Upper lobe of left lung (tissue), 6 donors: ENCODE measurements around the gene IPCEF1. TPM values are rescaled to one million over a fixed set of nuclear protein-coding genes. Genes with fewer than 3 reads are reported as not detected.

Source experiments
- ATAC-seq, 2 donors: fragments of 200-7000 bp; cut with Tn5 transposase; one replicate each; pipeline ENCODE4 v1.9.1; 2022; ENCODE audit warnings: mild to moderate bottlenecking in 2 of 2, moderate library complexity in 2 of 2; ENCODE audit not compliant: low FRiP score in 2 of 2
- DNase-seq, 2 donors: peaks; one replicate each; pipeline ENCODE4 v3.0.0-alpha.2; 2019 to 2020
- H3K27ac ChIP-seq, 4 donors: fragments of 200-600 bp; sonication (generic); one replicate each; pipeline ENCODE4 v1.5.1; 2016 to 2019
- H3K27me3 ChIP-seq, 4 donors: fragments of 200-600 bp; sonication (generic); one replicate each; pipeline ENCODE4 v1.5.1; 2017 to 2019
- H3K36me3 ChIP-seq, 4 donors: fragments of 200-600 bp; sonication (generic); one replicate each; pipeline ENCODE4 v1.5.1; 2016 to 2019
- H3K4me1 ChIP-seq, 4 donors: fragments of 200-600 bp; sonication (generic); one replicate each; pipeline ENCODE4 v1.5.1; 2018 to 2019
- H3K4me3 ChIP-seq, 4 donors: fragments of 200-600 bp; sonication (generic); one replicate each; pipeline ENCODE4 v1.5.1; 2017 to 2019; ENCODE audit warnings: mild to moderate bottlenecking in 2 of 4, moderate library complexity in 1 of 4
- H3K9me3 ChIP-seq, 4 donors: fragments of 200-600 bp; sonication (generic); one replicate each; pipeline ENCODE4 v1.5.1; 2018 to 2019
- CTCF ChIP-seq, 6 experiments: fragments of 450-650 bp in 4 of 6; fragments of 200-600 bp in 2 of 6; sonication (generic) in 2 of 6; IDR thresholded peaks; one replicate each; pipeline ENCODE4 v1.5.1; 2016 to 2019; ENCODE audit warnings: antibody characterized with exemption in 6 of 6
- EP300 ChIP-seq, 4 donors: sonication (generic); formaldehyde crosslinking; IDR thresholded peaks; one replicate each; pipeline ENCODE4 v1.5.1; 2017; ENCODE audit warnings: antibody characterized with exemption in 4 of 4, control low read depth in 2 of 4
- POLR2A ChIP-seq, 4 donors: fragments of 450-650 bp; IDR thresholded peaks; one replicate each; pipeline ENCODE4 v1.5.1; 2016 to 2017; ENCODE audit warnings: antibody characterized with exemption in 4 of 4, mild to moderate bottlenecking in 2 of 4
- POLR2AphosphoS5 ChIP-seq, 2 donors: sonication (generic); formaldehyde crosslinking; IDR thresholded peaks; one replicate each; pipeline ENCODE4 v1.5.1; 2017; ENCODE audit warnings: antibody characterized with exemption in 2 of 2
- WGBS, 2 donors: methylation state at CpG; one replicate each; pipeline ENCODE4 v1.1.5; 2017 to 2018; 5-methylcytosine and 5-hydroxymethylcytosine counted together
- total RNA-seq, 6 donors: library from RNA; depleted of rRNA in 4 of 6; stranded (reverse); fragments of >200 nt in 4 of 6; gene quantifications; one replicate each; pipeline versions ENCODE4 v1.1.0 to v1.2.1, GENCODE V29; 2016 to 2021
- donor health status: DM: no; HTN: no; CAD: no; lungs with moderate emphysema.
- donor health status: DM: no; HTN: yes; CAD: no; lungs with severe emphysema.

The IPCEF1 gene
- total RNA-seq, 6 donors from 2014 or later = 1.0 to 5.5 (median 4.0) TPM

DNA sequence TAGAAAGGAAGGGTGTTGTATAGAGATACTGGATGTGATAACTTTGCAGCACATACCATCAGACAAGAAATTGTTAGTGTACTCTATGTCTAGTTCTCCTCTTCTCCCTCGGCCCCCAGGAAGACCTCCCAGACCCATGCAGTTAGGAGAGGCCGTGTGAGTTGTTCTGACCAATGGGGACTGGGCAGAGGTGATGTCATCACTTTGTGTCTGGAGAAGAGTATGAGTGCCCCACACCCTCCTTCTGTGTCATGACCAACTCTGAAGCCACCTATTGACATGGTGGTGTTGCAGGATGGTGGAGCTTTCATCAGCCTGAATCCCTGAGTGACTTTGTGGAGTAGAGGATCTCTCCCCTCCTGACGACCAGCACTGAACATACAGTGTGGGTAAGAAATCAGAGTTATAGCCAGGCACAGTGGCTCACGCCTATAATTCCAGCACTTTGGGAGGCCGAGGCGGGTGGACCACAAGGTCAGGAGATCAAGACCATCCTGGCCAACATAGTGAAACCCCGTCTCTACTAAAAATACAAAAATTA is 72.2 kb downstream of the IPCEF1 start:
- WGBS, 2 donors = 95% methylated on average over 7 of the region's 7 CpGs
- H3K9me3 ChIP-seq = no peaks in the 10 kb centered on the region

DNA sequence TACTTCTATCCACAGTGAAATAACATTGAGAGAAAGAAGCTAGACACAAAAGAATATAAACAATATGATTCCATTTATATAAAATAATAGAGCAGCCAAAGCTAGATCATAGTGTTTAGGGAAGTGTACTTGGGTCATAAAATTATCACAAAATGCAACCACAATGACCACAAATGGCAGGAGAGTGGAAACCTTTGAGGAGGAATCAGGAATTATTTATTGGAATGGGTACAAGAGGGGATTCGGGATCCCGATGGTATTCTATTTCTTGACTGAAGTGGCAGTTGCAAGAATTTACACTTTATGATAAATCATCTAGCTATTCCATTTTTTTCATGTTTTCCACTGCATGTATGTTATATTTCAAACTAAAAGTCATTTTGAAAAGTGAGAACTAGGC is 76.1 kb downstream of the IPCEF1 start:
- DNase-seq (no peak), ATAC-seq (no peak)
- Histone ChIP-seq H3K27me3 (no peaks in the 10 kb centered on the region), H3K4me1 (peaks cover 0 to 11% (median 0%) of the 10 kb centered on the region in 4 donors), H3K9me3 (no peaks in the 10 kb centered on the region), H3K4me3 (no peak overlapping the region), H3K36me3 (no peaks in the 10 kb centered on the region), H3K27ac (no peak overlapping the region)
- 68 to 72% methylated on average over 2 of the region's 2 CpGs for WGBS, 2 donors
- TF ChIP-seq POLR2AphosphoS5 (IDR thresholded peaks at IDR 0.05) (no peak), EP300 (IDR thresholded peaks at IDR 0.05) (no peak), POLR2A (IDR thresholded peaks at IDR 0.05) (no peak), CTCF (IDR thresholded peaks at IDR 0.05) (no peak)

More for the DNA sequence above, 72.2 kb downstream of the IPCEF1 start:
- H3K27ac ChIP-seq = no peak overlapping the region
- no peak for TF ChIP-seq EP300 (IDR thresholded peaks at IDR 0.05)
- no peaks in the 10 kb centered on the region for H3K36me3 ChIP-seq
- H3K4me1 ChIP-seq = no peaks in the 10 kb centered on the region
- DNase-seq (no peak), ATAC-seq (no peak)
- no peaks in the 10 kb centered on the region for H3K27me3 ChIP-seq
- no peak overlapping the region for H3K4me3 ChIP-seq

DNA sequence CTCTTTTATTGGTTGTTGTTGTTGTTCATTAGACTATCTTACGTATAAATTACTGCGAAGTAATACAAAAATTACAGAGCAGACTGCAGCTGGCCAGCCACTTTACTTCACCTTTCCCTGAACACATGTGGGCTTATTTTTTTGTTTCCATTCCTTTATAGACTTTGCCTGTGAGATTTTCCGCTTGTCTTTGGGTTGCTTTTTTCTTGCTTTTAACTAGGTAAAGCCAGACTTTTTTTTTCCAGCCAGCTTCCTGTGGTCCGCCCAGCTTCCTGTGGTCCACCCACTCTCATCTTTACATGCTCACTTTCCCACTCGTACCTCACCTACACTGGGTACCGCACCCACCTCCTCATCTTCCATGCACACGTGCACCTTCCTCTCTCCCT is 79.0 kb downstream of the IPCEF1 start:
- Histone ChIP-seq H3K4me1 (peaks cover 0 to 11% (median 0%) of the 10 kb centered on the region in 4 donors), H3K4me3 (peak overlapping the region in 2 of 4 donors; percentile 6 to 14), H3K36me3 (no peaks in the 10 kb centered on the region), H3K27me3 (no peaks in the 10 kb centered on the region), H3K27ac (no peak overlapping the region), H3K9me3 (no peaks in the 10 kb centered on the region)
- no peak for TF ChIP-seq POLR2AphosphoS5 (IDR thresholded peaks at IDR 0.05)
- no peak for TF ChIP-seq POLR2A (IDR thresholded peaks at IDR 0.05)
- no peak for TF ChIP-seq EP300 (IDR thresholded peaks at IDR 0.05)
- TF ChIP-seq CTCF (IDR thresholded peaks at IDR 0.05) = no peak
- DNase-seq = no peak
- 54 to 59% methylated on average over 7 of the region's 7 CpGs for WGBS, 2 donors
- ATAC-seq = no peak

- ATAC-seq (peak in 1 of 2 donors; percentile 76), DNase-seq (no peak)
- H3K4me1 ChIP-seq = peaks cover 0 to 11% (median 0%) of the 10 kb centered on the region in 4 donors
- no peaks in the 10 kb centered on the region for H3K36me3 ChIP-seq
- 27 to 36% methylated on average over 7 to 11 of the region's 11 CpGs for WGBS, 2 donors
- H3K27me3 ChIP-seq = no peaks in the 10 kb centered on the region
- no peak overlapping the region for H3K27ac ChIP-seq
- H3K9me3 ChIP-seq = no peaks in the 10 kb centered on the region
- TF ChIP-seq POLR2AphosphoS5 (IDR thresholded peaks at IDR 0.05) = no peak
- peak; percentile 41 to 81 (median 58) for TF ChIP-seq CTCF (IDR thresholded peaks at IDR 0.05)
- TF ChIP-seq EP300 (IDR thresholded peaks at IDR 0.05) = no peak
- H3K4me3 ChIP-seq = peak overlapping the region in 2 of 4 donors; percentile 6 to 14
Measured at GRCh38 chr6:154276810-154277628, 79.6 kb downstream of the IPCEF1 start.

DNA sequence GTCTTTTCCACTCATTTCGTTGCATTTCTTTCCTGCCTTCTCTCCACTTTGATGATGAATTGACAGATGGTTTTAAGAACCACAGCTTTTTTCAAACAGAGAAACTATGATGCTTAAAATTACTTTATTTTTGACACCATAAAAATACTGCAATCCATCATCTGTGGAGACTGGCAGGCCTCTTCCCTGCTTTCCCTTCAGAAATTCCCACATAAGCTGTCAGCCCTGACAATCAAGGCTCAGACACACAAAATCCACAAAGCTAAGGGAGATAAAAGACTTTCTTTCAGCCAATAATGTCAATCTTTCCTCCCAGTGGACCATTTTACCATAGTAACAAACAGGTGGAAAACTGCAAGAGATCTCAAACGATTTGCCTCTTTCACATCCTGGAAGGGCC is 82.4 kb downstream of the IPCEF1 start:
- no peak for TF ChIP-seq POLR2A (IDR thresholded peaks at IDR 0.05)
- 88 to 96% methylated on average over 2 of the region's 2 CpGs for WGBS, 2 donors
- DNase-seq (no peak), ATAC-seq (no peak)
- Histone ChIP-seq H3K4me3 (no peak overlapping the region), H3K27me3 (no peaks in the 10 kb centered on the region), H3K9me3 (no peaks in the 10 kb centered on the region), H3K4me1 (peaks cover 0 to 11% (median 0%) of the 10 kb centered on the region in 4 donors), H3K36me3 (no peaks in the 10 kb centered on the region), H3K27ac (no peak overlapping the region)
